Ishikawa (cell line): Measurements from ENCODE around the gene C1D.

Source experiments
- CEBPB ChIP-seq: IDR thresholded peaks from 2 replicates; pipeline ENCODE4 v1.6.1; 2012
- CREB1 ChIP-seq: IDR thresholded peaks from 2 replicates; pipeline ENCODE4 v1.6.1; 2012; ENCODE audit warnings: low read depth
- EGR1 ChIP-seq: IDR thresholded peaks from 2 replicates; pipeline ENCODE4 v1.6.1; 2012
- EP300 ChIP-seq: IDR thresholded peaks from 2 replicates; pipeline ENCODE4 v1.6.1; 2012; ENCODE audit warnings: borderline replicate concordance
- FOXM1 ChIP-seq: IDR thresholded peaks from 2 replicates; pipeline ENCODE4 v1.6.1; 2012; ENCODE audit warnings: low read depth, borderline replicate concordance
- NFIC ChIP-seq: IDR thresholded peaks from 2 replicates; pipeline ENCODE4 v1.6.1; 2012
- RAD21 ChIP-seq: IDR thresholded peaks from 2 replicates; pipeline ENCODE4 v1.6.1; 2012; ENCODE audit warnings: low read depth
- REST ChIP-seq: IDR thresholded peaks from 2 replicates; pipeline ENCODE4 v1.6.1; 2012; ENCODE audit warnings: low read depth, mild to moderate bottlenecking
- TAF1 ChIP-seq: IDR thresholded peaks from 2 replicates; pipeline ENCODE4 v1.6.1; 2012; ENCODE audit warnings: low read depth, mild to moderate bottlenecking
- TCF12 ChIP-seq: IDR thresholded peaks from 2 replicates; pipeline ENCODE4 v1.6.1; 2012; ENCODE audit warnings: low read depth
- TEAD4 ChIP-seq: IDR thresholded peaks from 2 replicates; pipeline ENCODE4 v1.6.1; 2012
- USF1 ChIP-seq: IDR thresholded peaks from 2 replicates; pipeline ENCODE4 v1.6.1; 2012
- YY1 ChIP-seq: IDR thresholded peaks from 2 replicates; pipeline ENCODE4 v1.6.1; 2012; ENCODE audit warnings: low read depth
- ZBTB7A ChIP-seq: IDR thresholded peaks from 2 replicates; pipeline ENCODE4 v1.6.1; 2012; ENCODE audit warnings: low read depth
- TF ChIP-seq, protein P1 (sequence below): IDR thresholded peaks from 2 replicates; pipeline ENCODE4 v1.6.1; 2012

Gene C1D

GRCh38 chr2:68044099-68044498 is 18.7 kb downstream of the C1D start:
- TF ChIP-seq RAD21 (no peak), ZBTB7A (no peak), FOXM1 (peak; percentile 16; the same call in 1 of the 2 replicates), TCF12 (0 out of 2 replicates have a peak, but pooled peaks have one; percentile 19), NFIC (0 out of 2 replicates have a peak, but pooled peaks have one; percentile 7), USF1 (no peak), REST (no peak), TAF1 (no peak), CREB1 (no peak), EP300 (0 out of 2 replicates have a peak, but pooled peaks have one; percentile 20), TEAD4 (no peak), CEBPB (no peak), YY1 (no peak)
- TF ChIP-seq, protein P1, sequence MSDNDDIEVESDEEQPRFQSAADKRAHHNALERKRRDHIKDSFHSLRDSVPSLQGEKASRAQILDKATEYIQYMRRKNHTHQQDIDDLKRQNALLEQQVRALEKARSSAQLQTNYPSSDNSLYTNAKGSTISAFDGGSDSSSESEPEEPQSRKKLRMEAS, result no peak; the same call in 1 of the 2 replicates

- no peak for TF ChIP-seq TEAD4
- TF ChIP-seq, protein P1, result no peak
- TF ChIP-seq TCF12, result no peak
- TF ChIP-seq RAD21, result no peak
- no peak for TF ChIP-seq USF1
- TF ChIP-seq EGR1, result no peak
- no peak for TF ChIP-seq CREB1
- TF ChIP-seq ZBTB7A, result no peak
- TF ChIP-seq CEBPB, result no peak
- no peak for TF ChIP-seq REST
- no peak for TF ChIP-seq FOXM1
- no peak for TF ChIP-seq YY1
- no peak for TF ChIP-seq TAF1
- no peak for TF ChIP-seq EP300
- no peak for TF ChIP-seq NFIC
Measured at GRCh38 chr2:68043695-68044094, 19.1 kb downstream of the C1D start.

- TF ChIP-seq FOXM1, result no peak
- no peak for TF ChIP-seq EP300
- TF ChIP-seq REST, result no peak
- TF ChIP-seq TAF1, result no peak
- no peak for TF ChIP-seq RAD21
- TF ChIP-seq, protein P1, result no peak
- no peak for TF ChIP-seq USF1
- TF ChIP-seq EGR1, result no peak
- no peak for TF ChIP-seq YY1
- TF ChIP-seq CEBPB, result no peak
- no peak for TF ChIP-seq TEAD4
- TF ChIP-seq TCF12, result no peak
- no peak for TF ChIP-seq NFIC
- TF ChIP-seq ZBTB7A, result no peak
Measured at GRCh38 chr2:68043032-68043431, 19.8 kb downstream of the C1D start.

GRCh38 chr2:68041704-68042245 is 21.0 kb downstream of the C1D start:
- TF ChIP-seq ZBTB7A, result no peak
- peak; percentile 9; the same call in 1 of the 2 replicates for TF ChIP-seq NFIC
